Measurements from ENCODE around the gene CCDC149. TPM values are rescaled to one million over a fixed set of nuclear protein-coding genes. Genes with fewer than 3 reads are reported as not detected.
A peak's percentile ranks its signal among the peaks of the same experiment; 100 is the strongest.

The CCDC149 gene
- total and polyA plus RNA-seq, 2 of the 8 experiments (the other 6 are each of a cell fraction or from before 2014, with no cell fraction given) = 2.2 to 5.6 TPM

- H2BK12ac ChIP-seq (ENCODE audit: low read depth, low read length) = no peak overlapping the region
- H2BK120ac ChIP-seq (replicated peaks; ENCODE audit: low read depth, low read length) = no peak overlapping the region
- peaks cover 0 to 17% (median 6%) of the 10 kb centered on the region in 4 experiments; a peak in 5 of 7 replicates for H3K27me3 ChIP-seq (replicated peaks in 1 of 4; ENCODE audit: control insufficient read depth in 3 of 4, extremely low read depth in 1 of 4, insufficient read depth in 3 of 4, low read length in 3 of 4)
- no peak overlapping the region for H3K14ac ChIP-seq (ENCODE audit: insufficient read length)
- H2BK15ac ChIP-seq (ENCODE audit: low read length) = no peak overlapping the region
- no peak overlapping the region for H2BK5ac ChIP-seq (ENCODE audit: low read depth, low read length)
- H4K20me1 ChIP-seq (replicated peaks in 1 of 2; ENCODE audit: control insufficient read depth in 1 of 2, insufficient read depth in 2 of 2, low read length in 2 of 2) = no peaks in the 10 kb centered on the region
- no peak overlapping the region for H4K8ac ChIP-seq (ENCODE audit: extremely low read depth, insufficient read depth, low read length)
- no peaks in the 10 kb centered on the region for H3K79me2 ChIP-seq (ENCODE audit: control insufficient read depth in 1 of 2, insufficient read depth in 2 of 2, low read length in 2 of 2)
- H2BK20ac ChIP-seq (ENCODE audit: low read length) = no peak overlapping the region
- ChIA-PET POLR2A (ENCODE audit: partially characterized antibody) (interaction anchor here (1.5 kb wide), 1 partner anchor 333 kb away, joined by 6 read pairs; no protein-coding TSS in a partner anchor), CTCF (ENCODE audit: partially characterized antibody) (interaction anchor here (0.7 to 3.4 kb wide), 31 partner anchors 9 to 452 kb away, joined by 3 to 17 read pairs (median 4); partner anchors contain the start of gene SOD3)
- H3K9ac ChIP-seq (replicated peaks in 1 of 4; ENCODE audit: extremely low read depth in 1 of 4, low read depth in 3 of 4, low read length in 3 of 4) = no peak overlapping the region
- no peak overlapping the region for H3K4ac ChIP-seq (replicated peaks; ENCODE audit: insufficient read length, low read depth, low read length)
- H3K9me3 ChIP-seq (ENCODE audit: insufficient read depth in 2 of 2, low read depth in 1 of 2, low read length in 1 of 2) = peaks cover 4 to 6% of the 10 kb centered on the region in 2 experiments; a peak in 2 of 4 replicates
- no peaks in the 10 kb centered on the region for H3K79me1 ChIP-seq (ENCODE audit: low read depth, low read length)
- peaks cover 2% of the 10 kb centered on the region; the same call in 1 of the 2 replicates for H3K23me2 ChIP-seq (ENCODE audit: low read depth, low read length)
- H3K23ac ChIP-seq (ENCODE audit: insufficient read length) = no peak overlapping the region
- no peak overlapping the region for H3K18ac ChIP-seq (ENCODE audit: extremely low read depth, low read length)
- H3K56ac ChIP-seq (replicated peaks; ENCODE audit: insufficient read length, low read depth, low read length) = no peak overlapping the region
- no peak overlapping the region for H2AFZ ChIP-seq (ENCODE audit: low read length)
- no peak overlapping the region for H4K91ac ChIP-seq (replicated peaks; ENCODE audit: insufficient read length, low read length)
- DNase-seq (ENCODE audit: low read depth in 1 of 2, low spot score in 2 of 2) (no peak), FAIRE-seq (peak; percentile 39)
- peaks cover 0 to 5% (median 1%) of the 10 kb centered on the region in 4 experiments; a peak in 4 of 8 replicates for H3K36me3 ChIP-seq (ENCODE audit: control insufficient read depth in 2 of 4, insufficient read depth in 4 of 4, low read length in 3 of 4)
- H3K4me3 ChIP-seq (ENCODE audit: extremely low read depth in 1 of 4, insufficient read depth in 2 of 4, low read depth in 3 of 4, low read length in 4 of 4) = no peak overlapping the region
- H4K5ac ChIP-seq (ENCODE audit: insufficient read length, low read depth, low read length) = no peak overlapping the region
- peaks cover 7 to 14% (median 11%) of the 10 kb centered on the region in 4 experiments for H3K4me1 ChIP-seq (replicated peaks in 1 of 4; ENCODE audit: control insufficient read depth in 3 of 4, insufficient read depth in 4 of 4, low read length in 3 of 4)
- H3K27ac ChIP-seq (ENCODE audit: low read depth, low read length) = no peak overlapping the region
- H3K4me2 ChIP-seq (ENCODE audit: insufficient read depth in 1 of 2, low read depth in 2 of 2, low read length in 2 of 2) = no peak overlapping the region
- H2AK5ac ChIP-seq (ENCODE audit: low read depth, low read length) = no peak overlapping the region
- WGBS, 2 experiments (ENCODE audit: extremely low coverage in 1 of 2, insufficient coverage in 1 of 2, insufficient read length in 1 of 2, insufficient replicate concordance in 2 of 2, low coverage in 1 of 2, low lambda C conversion rate in 2 of 2, missing lambda C conversion rate in 1 of 2) = 69% methylated on average over 8 of the region's 8 CpGs; no CpG with 5 or more reads in 1 of the 2 experiments
- TF ChIP-seq POLR2AphosphoS5 (IDR thresholded peaks at IDR 0.05; ENCODE audit: low read depth, low read length) (no peak), EZH2 (IDR thresholded peaks at IDR 0.05; ENCODE audit: low read depth, low read length, severe bottlenecking) (no peak), BRCA1 (IDR thresholded peaks at IDR 0.05; ENCODE audit: low read depth, low read length) (no peak), CREB1 (IDR thresholded peaks at IDR 0.05) (no peak), JUN (IDR thresholded peaks at IDR 0.05; ENCODE audit: low read depth, low read length) (no peak), SIN3A (conservative IDR thresholded peaks at IDR 0.05 in 1 of 2, IDR thresholded peaks at IDR 0.05 in 1 of 2; ENCODE audit: low read depth in 1 of 2, low read length in 2 of 2) (no peak), ATF2 (IDR thresholded peaks at IDR 0.05; ENCODE audit: low read length) (no peak), CBX8 (IDR thresholded peaks at IDR 0.05; ENCODE audit: borderline replicate concordance, low read depth, low read length) (no peak), KDM1A (IDR thresholded peaks at IDR 0.05; ENCODE audit: borderline replicate concordance, low read length) (no peak), TEAD4 (IDR thresholded peaks at IDR 0.05; ENCODE audit: low read depth, low read length) (peak; percentile 62)
These were observed 2.5 kb upstream of the CCDC149 start for GRCh38 chr4:24915121-24915922.
